SKM-1 (cell line): ENCODE data around the gene RELB.

Source experiments
- DNase-seq: peaks from one replicate; lab custom pipeline; 2025; ENCODE audit not compliant: unreplicated experiment; lab: John Stamatoyannopoulos, UW

Gene RELB

DNA sequence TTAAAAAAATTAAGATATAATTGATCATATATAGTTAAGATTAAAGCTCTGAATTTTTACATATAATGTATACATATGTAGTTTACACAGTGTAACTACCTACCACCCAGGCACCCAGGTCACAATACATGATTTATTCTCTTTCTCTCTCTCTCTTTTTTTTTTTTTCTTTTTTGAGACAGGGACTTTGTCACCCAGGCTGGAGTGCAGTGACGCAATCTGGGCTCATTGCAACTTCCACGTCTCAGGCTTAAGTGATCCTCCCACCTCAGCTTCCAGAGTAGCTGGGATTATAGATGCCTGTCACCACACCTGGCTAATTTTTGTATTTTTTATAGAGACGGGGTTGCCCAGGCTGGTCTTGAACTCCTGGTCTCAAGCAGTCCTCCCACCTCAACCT is 18.8 kb downstream of the RELB start:
- DNase-seq, result no peak

GRCh38 chr19:45021971-45022370 is 20.7 kb downstream of the RELB start:
- DNase-seq, result no peak

GRCh38 chr19:45023048-45023447 is 21.8 kb downstream of the RELB start:
- no peak for DNase-seq

DNA sequence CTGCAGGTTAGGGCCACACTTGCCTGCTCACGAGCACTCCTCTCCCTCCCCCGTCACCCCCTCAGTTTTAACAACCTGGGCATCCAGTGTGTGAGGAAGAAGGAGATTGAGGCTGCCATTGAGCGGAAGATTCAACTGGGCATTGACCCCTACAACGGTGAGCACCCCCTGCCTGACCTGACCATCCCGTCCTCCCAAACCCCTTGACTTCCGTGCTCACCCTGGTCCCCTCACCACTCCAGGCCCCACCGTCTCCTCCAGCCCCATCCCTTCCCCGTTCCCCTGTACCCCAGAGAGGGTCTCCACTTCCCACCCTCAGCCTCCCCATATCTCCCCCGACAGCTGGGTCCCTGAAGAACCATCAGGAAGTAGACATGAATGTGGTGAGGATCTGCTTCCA is 24.0 kb downstream of the RELB start:
- DNase-seq, result no peak

DNA sequence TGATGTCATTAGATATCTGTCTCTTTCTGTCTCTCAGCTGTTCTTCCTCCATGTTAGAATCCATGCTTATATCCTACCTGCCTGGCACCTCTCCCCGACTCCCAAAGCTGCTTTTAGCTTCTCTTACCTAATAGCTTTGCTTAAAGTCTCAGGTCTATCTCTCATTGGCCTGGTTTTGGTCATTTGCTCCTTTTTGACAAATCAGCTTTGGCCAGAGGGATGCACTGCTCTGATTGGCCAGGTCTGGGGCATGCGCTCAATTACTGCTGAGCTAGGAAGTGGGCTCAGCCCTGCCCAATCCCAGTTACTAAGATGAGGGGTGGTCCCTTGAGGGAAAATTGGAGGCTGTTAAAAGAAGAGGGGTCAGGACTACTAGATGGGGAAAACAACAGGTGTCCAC is 26.1 kb downstream of the RELB start:
- DNase-seq, result no peak

GRCh38 chr19:45030825-45031224 is 29.6 kb downstream of the RELB start:
- no peak for DNase-seq

- DNase-seq, result no peak
Measured at GRCh38 chr19:45032421-45032820, 31.2 kb downstream of the RELB start.

DNA sequence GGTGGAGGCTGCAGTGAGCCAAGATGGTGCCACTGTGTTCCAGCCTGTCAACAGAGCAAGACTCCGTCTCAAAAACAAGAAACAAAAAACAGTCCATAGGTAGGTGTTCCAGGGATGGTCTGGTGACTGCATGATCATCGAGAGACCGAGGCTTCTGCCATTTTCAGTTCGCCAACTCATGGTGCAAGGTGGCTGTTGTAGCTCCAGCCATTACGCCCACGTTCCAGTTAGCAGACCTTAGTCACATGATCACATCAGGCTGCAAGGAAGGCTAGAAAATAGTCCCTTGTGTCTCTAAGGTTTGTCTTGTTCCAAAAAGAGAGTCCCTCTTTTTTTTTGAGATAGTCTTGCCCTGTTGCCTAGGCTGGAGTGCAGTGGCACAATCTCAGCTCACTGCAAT is 34.5 kb downstream of the RELB start:
- DNase-seq, result no peak

GRCh38 chr19:45037393-45038169 is 36.3 kb downstream of the RELB start:
- DNase-seq, result no peak

- DNase-seq, result peak; percentile 8
Measured at GRCh38 chr19:45038931-45039893, 37.9 kb downstream of the RELB start, which contains the start of gene CLASRP. Gene CLASRP, plus strand, starts transcription at chr19:45039045. Its CDS starts 1,168 bp downstream, at chr19:45040213.

GRCh38 chr19:45040059-45040771 is 39.0 kb downstream of the RELB start:
- DNase-seq, result no peak

DNA sequence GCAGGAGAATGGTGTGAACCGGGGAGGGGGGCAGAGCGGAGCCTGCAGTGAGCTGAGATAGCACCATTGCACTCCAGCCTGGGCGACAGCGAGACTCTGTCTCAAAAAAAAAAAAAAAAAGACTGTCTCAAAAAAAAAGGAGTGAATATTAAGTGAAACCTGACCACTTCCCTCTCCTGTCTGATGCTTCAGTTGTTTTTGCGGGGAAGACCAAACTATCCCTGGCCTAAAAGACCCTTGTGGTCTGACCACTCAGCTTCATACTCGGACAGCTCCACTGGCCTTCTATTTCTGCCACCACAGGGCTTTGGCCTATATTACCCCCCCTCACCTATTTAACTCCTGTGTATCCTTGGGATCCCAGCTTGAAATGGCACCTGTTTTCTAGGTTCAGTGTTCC is 39.9 kb downstream of the RELB start:
- no peak for DNase-seq

DNA sequence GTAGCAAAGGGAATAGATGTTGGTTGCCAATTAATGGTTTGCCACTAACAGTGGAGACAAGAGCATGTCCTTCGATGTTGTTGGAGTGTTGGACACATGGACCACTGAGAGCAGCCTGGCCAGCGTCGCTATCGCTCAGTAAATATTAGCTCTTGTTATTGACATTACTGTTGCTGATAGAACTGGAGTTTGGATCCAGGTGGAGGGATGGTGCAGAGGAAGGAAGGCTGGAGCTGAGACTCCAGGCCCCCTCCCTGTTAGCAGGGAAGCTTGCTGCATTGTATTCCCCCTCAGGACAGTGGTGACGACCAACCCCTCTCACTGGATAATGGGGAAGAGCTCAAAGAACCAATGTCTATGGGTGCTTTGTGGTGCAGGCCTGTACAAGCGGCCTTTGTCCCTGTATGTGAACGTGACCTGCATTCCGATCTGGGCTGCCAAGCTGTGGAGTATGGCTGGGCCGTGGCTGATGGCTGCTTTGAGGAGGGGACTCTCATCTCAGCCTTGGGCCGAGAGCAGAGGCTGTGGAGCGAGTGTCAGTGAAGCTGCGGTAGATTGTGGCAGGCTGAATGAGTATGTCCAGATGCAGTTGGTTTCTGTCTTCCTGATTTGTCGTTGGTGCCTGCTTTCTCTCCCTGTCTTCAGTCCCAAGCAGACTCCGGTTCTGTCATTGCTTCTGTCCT is 44.5 kb downstream of the RELB start:
- DNase-seq, result no peak

DNA sequence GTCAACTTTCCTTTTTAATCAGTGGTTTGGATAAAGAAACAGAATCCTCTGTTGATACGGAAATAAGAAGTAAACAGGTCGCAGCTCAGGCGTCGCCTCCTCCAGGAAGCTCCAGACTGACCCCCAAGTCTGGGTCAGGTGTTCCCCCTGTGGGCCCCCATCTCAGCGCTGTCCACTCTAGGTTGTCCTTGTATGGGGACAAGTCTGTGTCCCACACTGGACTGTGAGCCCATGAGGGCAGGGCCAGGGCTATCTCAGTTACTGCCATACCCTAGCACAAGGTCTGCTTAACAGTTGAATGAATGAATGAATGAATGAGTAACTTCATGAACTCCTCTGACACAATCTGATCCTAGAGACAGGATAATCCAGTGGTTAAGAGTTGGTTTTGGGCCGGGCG is 45.1 kb downstream of the RELB start:
- DNase-seq, result no peak

DNA sequence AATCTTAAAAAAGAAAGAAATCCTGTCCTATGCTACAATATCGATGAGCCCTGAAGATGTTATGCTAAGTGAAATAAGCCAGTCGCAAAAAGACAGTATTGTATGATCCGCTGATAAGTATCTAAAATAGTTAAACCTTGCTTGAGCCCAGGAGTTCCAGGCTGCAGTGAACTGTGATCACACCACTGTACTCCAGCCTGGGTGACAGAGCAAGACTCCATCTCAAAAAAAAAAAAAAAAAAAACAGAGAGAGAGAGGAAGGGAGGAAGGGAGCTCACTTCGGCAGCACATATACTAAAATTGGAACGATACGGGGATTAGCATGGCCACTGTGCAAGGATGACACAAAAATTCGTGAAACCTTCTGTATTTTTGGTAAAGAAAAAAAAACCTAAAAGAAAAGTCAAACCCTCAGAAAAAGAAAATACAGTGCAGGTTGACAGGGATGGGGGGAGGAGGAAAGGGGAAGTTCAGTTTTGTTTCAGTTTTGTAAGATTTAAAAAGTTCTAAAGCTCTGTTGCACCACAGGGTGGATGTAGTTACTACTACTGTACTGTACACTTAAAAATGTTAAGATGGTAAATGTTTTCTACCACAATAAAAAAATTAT is 46.0 kb downstream of the RELB start:
- peak; percentile 13 for DNase-seq

- DNase-seq, result no peak
Measured at GRCh38 chr19:45049073-45049736, 47.9 kb downstream of the RELB start.

- no peak for DNase-seq
Measured at GRCh38 chr19:45050036-45050435, 48.8 kb downstream of the RELB start.

GRCh38 chr19:45051929-45052579 is 50.8 kb downstream of the RELB start:
- no peak for DNase-seq

DNA sequence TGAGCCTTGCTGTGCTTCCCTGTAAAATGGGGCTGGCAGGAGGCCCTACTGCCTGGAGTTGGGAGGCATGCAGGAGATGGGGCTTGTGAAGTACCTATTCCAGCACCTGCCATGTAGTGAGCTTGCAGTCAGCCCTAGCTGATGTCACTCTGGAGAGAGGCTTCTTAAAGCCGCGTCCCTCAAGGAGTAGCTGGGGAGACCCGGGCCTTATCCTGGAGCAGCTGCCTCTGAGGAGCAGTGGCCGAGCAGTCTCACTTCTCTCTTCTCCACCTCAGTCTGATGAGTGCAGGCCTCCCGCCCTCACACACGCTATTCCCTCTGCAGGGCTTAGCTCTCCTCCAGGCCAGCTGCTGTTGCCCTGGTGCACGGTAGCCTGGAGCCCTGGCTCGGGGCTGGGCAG is 55.6 kb downstream of the RELB start:
- no peak for DNase-seq
